NCI-H510A treated with DMSO at 0.1 percent for 48 hours (cell line): ENCODE measurements around the gene KIAA1143.
A peak's percentile ranks its signal among the peaks of the same experiment; 100 is the strongest.

Source experiments
- DNase-seq: peaks from one replicate; lab custom pipeline; 2025; lab: John Stamatoyannopoulos, UW

Gene KIAA1143

GRCh38 chr3:44761424-44762169, at the start of gene KIAA1143, which contains the start of gene KIF15:
Gene KIAA1143, minus strand, starts transcription at chr3:44761619. Its CDS starts 17 bp downstream, at chr3:44761602.
Gene KIF15, plus strand, starts transcription at chr3:44761794. Its CDS starts 72 bp downstream, at chr3:44761866.
- DNase-seq: peak; percentile 78

GRCh38 chr3:44805960-44806359, 44.5 kb upstream of the KIAA1143 start:
- no peak for DNase-seq

DNA sequence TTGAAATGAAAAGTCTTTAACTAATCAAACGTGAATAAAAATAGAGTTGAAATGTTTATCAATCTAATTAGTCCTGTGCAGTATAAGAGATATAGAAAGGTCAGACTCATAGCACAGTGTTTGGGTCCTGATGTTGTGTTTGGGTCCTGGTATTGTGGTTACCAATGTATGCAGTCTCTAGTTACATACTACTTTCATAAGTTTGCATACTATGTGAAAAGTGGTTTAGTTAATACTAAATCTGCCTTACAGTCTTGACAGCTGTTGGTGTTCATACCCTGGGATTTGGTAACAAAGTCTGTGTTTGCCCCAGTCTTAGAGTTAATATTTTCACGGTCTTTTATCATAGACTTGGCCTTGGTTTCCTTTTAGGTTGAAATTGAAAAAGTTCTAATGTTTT, 41.9 kb upstream of the KIAA1143 start:
- no peak for DNase-seq

GRCh38 chr3:44802011-44802410, 40.6 kb upstream of the KIAA1143 start:
- DNase-seq: no peak

GRCh38 chr3:44795197-44795596, 33.8 kb upstream of the KIAA1143 start:
- DNase-seq: no peak

DNA sequence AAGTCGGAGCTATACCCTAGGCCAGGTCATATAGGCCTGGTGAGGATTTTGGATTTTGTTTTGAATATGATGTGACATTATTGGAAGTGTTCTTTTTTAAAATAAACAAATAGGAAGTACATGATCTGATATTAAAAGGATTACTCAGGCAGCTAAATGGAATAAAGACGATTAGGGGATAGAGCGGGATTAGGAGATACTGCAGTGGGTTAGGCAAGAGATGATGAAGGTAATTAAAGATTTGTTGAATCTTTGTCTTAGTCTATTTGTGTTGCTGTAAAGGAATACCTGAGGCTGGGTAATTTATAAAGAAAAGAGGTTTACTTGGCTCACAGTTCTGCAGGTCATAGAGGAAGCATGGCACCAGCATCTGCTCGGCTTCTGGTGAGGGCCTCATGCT, 21.5 kb upstream of the KIAA1143 start:
- DNase-seq: no peak

DNA sequence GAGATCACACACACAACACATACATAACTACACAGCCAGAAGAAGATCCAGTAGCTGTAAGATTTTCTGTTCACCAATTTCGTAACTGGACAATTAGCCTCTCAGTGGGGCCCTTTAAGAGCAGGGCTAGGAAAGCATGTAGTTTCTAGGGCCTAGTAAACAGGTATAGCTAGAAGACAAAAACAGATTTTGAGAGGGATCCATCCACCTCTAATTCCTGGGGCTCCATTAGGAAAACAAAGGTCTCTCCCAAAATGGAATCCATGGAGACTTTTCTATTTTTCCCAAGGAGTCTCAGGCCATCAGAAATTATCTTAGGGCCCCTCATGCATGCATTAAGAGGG, 10.7 kb upstream of the KIAA1143 start:
- no peak for DNase-seq

DNA sequence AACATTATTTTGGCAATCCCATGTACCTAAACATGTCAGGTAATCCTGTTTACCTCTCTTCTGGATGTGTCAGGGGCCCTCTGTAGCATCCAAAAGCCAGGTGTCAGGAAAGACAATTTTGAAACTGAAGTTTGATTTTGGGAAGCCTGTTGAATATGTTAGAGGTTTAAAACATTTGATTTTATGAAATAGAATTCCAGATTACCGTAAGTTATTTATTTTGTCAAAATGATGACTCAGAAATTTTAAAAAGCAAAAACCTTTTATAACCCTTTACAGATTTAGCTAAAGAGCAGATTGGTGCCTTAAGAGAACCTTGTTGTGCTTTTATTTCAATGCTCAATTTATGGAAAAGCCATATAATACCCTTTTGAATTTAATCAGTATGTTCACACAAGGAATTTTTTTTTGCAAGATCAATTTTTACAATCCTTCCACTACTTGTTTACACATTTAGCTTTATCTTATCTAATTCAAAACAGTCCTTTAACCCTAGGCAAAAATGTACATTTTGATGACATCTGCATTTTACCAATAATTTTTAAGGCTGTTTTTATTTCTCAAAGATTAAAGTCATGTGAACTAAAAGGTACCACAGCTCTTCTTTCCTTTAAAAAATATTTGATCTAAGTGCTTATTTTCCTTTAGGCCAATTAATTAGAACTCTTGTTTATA, 10.1 kb upstream of the KIAA1143 start:
- DNase-seq: no peak

DNA sequence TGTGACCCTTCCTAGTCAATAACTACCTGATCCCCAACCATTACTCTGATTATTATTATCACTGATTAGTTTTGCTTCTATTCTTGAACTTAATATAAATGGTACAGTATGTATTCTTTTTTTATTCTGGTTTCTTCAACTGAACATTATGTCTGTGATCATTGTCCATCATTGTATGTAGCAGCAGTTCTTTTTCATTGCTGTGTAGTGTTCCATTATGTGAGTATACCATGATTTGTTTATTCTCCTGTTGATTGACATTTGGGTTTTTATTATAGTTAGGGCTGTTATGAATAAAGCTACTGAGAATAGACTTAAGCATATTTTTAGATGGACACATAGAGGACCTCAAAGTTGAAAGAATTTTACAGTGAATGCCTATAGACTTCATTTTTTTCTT, 2.8 kb upstream of the KIAA1143 start:
- DNase-seq: no peak

DNA sequence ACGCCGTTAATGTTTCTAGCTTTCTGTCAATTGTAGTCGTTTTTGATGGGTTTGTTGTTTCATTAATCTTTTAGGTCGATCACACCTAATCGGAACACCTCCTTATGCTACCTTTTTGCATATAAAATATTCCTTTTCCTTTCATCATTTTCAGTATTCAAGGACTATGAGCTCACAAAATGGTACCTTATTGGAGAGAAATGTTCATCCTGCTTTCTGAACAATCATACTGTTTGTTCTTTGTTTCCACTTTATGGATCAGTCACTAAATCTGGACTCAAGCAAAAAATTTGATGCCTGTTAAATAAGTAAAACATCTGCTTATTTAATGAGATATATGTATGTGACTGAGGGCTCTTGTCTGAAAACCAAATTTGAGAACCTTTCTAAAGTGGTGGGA, 1.3 kb upstream of the KIAA1143 start:
- DNase-seq: no peak

- DNase-seq: peak; percentile 30
Observed at GRCh38 chr3:44762170-44762677, 805 bp upstream of the KIAA1143 start.

DNA sequence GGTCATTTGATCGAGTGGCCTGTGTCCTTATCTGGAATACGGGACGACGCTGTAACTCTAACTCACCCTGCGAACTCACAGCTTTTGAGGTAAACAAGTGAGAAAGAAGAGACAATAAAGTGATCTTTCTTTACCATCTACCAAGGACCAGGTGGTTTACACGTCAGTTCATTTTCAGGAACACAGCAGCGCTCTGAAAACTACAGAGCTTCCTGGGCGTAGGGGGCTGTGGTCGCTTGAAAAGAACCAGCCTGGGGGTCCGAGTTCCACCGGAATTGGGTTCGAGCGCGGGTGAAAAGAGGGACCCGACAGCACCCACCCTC, 357 bp downstream of the KIAA1143 start:
- DNase-seq: no peak

DNA sequence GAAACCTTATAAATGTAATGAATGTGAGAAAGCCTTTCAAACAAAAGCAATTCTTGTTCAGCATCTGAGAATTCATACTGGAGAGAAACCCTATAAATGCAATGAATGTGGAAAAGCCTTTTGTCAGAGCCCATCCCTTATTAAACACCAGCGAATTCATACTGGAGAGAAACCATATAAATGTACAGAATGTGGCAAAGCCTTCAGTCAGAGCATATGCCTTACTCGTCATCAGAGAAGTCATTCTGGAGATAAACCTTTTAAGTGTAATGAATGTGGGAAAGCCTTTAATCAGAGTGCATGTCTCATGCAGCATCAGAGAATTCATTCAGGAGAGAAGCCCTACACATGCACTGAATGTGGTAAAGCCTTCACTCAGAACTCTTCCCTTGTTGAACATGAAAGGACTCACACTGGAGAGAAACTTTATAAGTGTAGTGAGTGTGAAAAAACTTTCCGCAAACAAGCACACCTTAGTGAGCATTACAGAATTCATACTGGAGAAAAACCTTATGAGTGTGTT, 26.7 kb downstream of the KIAA1143 start:
- DNase-seq: no peak

DNA sequence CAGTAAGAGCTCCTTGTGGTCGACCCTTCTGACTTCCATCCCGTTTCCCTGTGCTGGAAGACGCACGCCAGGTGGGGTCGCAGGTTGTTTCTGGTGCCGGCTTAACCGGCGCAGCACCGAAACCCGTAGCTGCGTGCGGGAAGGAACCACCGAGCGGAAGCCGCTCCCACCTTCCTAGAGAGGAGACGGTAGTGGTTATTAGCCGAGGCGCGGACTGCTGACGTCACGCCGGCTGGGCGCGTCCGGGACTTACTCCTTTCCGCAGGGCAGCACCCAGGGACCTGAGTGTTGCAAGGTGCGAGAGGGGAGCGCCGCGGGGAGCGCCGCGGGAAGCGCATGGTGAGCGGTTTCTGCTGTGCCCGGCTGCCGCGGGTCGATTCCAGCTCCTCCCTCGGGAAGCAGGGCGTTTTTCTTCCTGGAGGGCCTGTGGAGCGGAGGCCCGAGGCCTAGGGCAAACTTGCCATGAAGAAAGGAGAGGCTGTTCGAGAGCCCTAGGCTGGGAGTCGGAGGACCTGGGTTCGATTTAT, 32.0 kb downstream of the KIAA1143 start, which contains the start of gene ZNF501:
TSS of gene ZNF501 (plus strand) at position 252 of the 527 bp plus-strand sequence. CDS start 4,787 bp downstream, outside the sequence.
- DNase-seq: peak; percentile 59

GRCh38 chr3:44722103-44722401, 39.4 kb downstream of the KIAA1143 start:
- no peak for DNase-seq

DNA sequence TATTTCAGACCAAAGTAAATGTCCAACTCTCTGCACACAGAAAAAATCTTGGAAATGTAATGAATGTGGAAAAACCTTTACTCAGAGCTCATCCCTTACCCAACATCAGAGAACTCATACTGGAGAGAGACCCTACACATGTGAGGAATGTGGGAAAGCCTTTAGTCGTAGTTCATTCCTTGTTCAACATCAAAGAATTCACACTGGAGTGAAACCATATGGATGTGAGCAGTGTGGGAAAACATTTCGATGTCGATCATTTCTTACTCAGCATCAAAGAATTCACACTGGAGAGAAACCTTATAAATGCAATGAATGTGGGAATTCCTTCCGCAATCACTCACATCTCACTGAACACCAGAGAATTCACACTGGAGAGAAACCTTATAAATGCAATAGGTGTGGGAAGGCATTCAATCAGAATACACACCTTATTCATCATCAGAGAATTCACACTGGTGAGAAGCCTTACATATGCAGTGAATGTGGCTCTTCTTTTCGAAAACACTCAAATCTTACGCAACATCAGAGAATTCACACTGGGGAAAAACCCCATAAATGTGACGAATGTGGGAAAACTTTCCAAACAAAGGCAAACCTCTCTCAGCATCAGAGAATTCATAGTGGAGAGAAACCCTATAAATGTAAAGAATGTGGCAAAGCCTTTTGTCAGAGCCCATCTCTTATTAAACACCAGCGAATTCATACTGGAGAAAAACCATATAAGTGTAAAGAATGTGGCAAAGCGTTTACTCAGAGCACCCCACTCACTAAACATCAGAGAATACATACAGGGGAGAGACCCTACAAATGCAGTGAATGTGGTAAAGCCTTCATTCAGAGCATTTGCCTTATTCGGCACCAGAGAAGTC, 40.0 kb downstream of the KIAA1143 start:
- DNase-seq: no peak

DNA sequence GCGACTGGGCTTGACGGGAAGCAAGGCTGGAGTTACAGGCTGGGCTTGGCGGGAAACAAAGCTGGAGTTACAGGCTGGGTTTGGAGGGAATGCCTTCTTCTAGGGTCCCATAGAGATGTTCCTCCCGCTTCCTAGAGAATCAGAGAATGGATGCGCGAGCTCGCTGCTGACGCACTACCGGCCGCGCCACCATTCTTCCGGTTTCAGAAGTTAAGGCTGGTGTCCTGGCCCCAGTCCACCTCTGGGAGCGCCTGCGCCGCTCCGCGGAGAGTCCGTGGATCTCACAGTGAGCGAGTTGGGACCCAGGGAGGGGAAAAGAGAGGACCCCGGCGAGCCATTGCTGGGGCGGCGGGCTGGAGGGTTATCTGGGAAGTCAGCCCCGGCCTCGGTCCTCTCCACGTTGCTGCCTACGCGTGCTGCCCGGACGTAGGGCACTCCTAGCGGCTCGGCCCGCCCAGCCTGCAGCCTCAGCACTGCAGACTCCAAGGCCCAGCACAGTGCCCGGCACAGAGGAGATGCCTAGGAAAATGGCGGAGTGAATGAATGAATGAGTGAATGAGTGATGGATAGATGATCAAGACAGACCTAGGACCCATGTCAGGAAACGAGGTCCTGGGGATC, 48.9 kb downstream of the KIAA1143 start, which contains the start of gene ZNF502:
TSS of gene ZNF502 (plus strand) at position 206 of the 621 bp plus-strand sequence. CDS start 7,602 bp downstream, outside the sequence.
- peak; percentile 51 for DNase-seq
